HepG2 (cell line): Measurements from ENCODE around the gene PARP16. TPM values are rescaled to one million over a fixed set of nuclear protein-coding genes. Genes with fewer than 3 reads are reported as not detected.

ENCODE experiments used
- CREB3 ChIP-seq: sonication (generic); formaldehyde crosslinking; IDR thresholded peaks from 2 replicates; pipeline ENCODE4 v1.5.0; 2020; ENCODE audit warnings: missing genetic modification reagents
- ESRRA ChIP-seq: sonication (generic); formaldehyde crosslinking; IDR thresholded peaks from 2 replicates; pipeline ENCODE4 v1.5.1; 2020; ENCODE audit warnings: mild to moderate bottlenecking, low read depth, missing genetic modification reagents
- KAT7 ChIP-seq: IDR thresholded peaks from 2 replicates; pipeline ENCODE4 v1.6.1; 2018; ENCODE audit warnings: borderline replicate concordance, missing compliant biosample characterization
- KAT8 ChIP-seq: IDR thresholded peaks from 2 replicates; pipeline ENCODE4 v1.6.1; 2016; ENCODE audit warnings: missing genetic modification reagents, missing compliant biosample characterization
- MEIS2 ChIP-seq: sonication (generic); formaldehyde crosslinking; IDR thresholded peaks from 2 replicates; pipeline ENCODE4 v1.9.0; 2021; ENCODE audit warnings: mild to moderate bottlenecking, missing genetic modification reagents
- NAIF1 ChIP-seq: sonication (generic); formaldehyde crosslinking; IDR thresholded peaks from 2 replicates; pipeline ENCODE4 v1.5.0; 2020; ENCODE audit warnings: mild to moderate bottlenecking, missing genetic modification reagents, borderline replicate concordance
- TEAD3 ChIP-seq: optimal IDR thresholded peaks from 2 replicates; pipeline ENCODE3; 2016; ENCODE audit warnings: borderline replicate concordance
- ZBTB8A ChIP-seq: sonication (generic); formaldehyde crosslinking; IDR thresholded peaks from 2 replicates; pipeline ENCODE4 v1.4.0; 2020; ENCODE audit warnings: mild to moderate bottlenecking, low read depth, missing genetic modification reagents, borderline replicate concordance
- ZFP37 ChIP-seq: sonication (generic); formaldehyde crosslinking; IDR thresholded peaks from 2 replicates; pipeline ENCODE4 v1.4.0; 2020; ENCODE audit warnings: missing genetic modification reagents, borderline replicate concordance
- ZNF235 ChIP-seq: sonication (generic); formaldehyde crosslinking; IDR thresholded peaks from 2 replicates; pipeline ENCODE4 v1.8.1; 2023; ENCODE audit warnings: mild to moderate bottlenecking, missing genetic modification reagents, borderline replicate concordance
- ZNF33B ChIP-seq: sonication (generic); formaldehyde crosslinking; IDR thresholded peaks from 2 replicates; pipeline ENCODE4 v1.5.1; 2020; ENCODE audit warnings: mild to moderate bottlenecking, missing genetic modification reagents
- ZNF446 ChIP-seq: sonication (generic); formaldehyde crosslinking; IDR thresholded peaks from 2 replicates; pipeline ENCODE4 v1.5.0; 2020; ENCODE audit warnings: mild to moderate bottlenecking, missing genetic modification reagents
- ZNF678 ChIP-seq: sonication (generic); formaldehyde crosslinking; IDR thresholded peaks from 2 replicates; pipeline ENCODE4 v1.4.0; 2020; ENCODE audit warnings: mild to moderate bottlenecking, missing genetic modification reagents
- ZSCAN20 ChIP-seq: sonication (generic); formaldehyde crosslinking; IDR thresholded peaks from 2 replicates; pipeline ENCODE4 v1.4.0; 2020; ENCODE audit warnings: missing genetic modification reagents, mild to moderate bottlenecking, borderline replicate concordance
- ZSCAN29 ChIP-seq: sonication (generic); formaldehyde crosslinking; conservative IDR thresholded peaks from 2 replicates; pipeline ENCODE4 v1.4.0; 2020; ENCODE audit warnings: mild to moderate bottlenecking, missing genetic modification reagents
- polyA plus RNA-seq, 8 experiments: library from polyadenylated mRNA; depleted of rRNA in 3 of 8; stranded (reverse) in 7 of 8; unstranded in 1 of 8; fragments of >200 nt; fragmentation: Illumina TruSeq in 4 of 8; extraction: Trizol in 4 of 8; gene quantifications; 2 replicates each; pipeline versions ENCODE4 v1.2.1 to v1.2.3, GENCODE V29; 2011 to 2016; ENCODE audit warnings: low read depth in 4 of 8, missing spikeins in 1 of 8, mixed read lengths in 1 of 8; ENCODE audit not compliant: insufficient read depth in 1 of 8
- total RNA-seq, 5 experiments: library from RNA; depleted of rRNA; stranded (reverse); fragments of >200 nt; fragmentation: Illumina TruSeq; extraction: Trizol; gene quantifications; 2 replicates each; pipeline ENCODE4 v1.2.3, GENCODE V29; 2016; ENCODE audit warnings: low read depth in 1 of 5
- TF ChIP-seq, protein P1 (sequence below): sonication (generic); formaldehyde crosslinking; IDR thresholded peaks from 2 replicates; pipeline ENCODE4 v1.5.0; 2020; ENCODE audit warnings: mild to moderate bottlenecking, missing genetic modification reagents, borderline replicate concordance
- TF ChIP-seq, protein P2 (sequence below): IDR thresholded peaks from 2 replicates; pipeline ENCODE4 v1.6.1; 2016
- TF ChIP-seq, protein P3 (sequence below): IDR thresholded peaks from 2 replicates; pipeline ENCODE4 v1.6.1; 2016; ENCODE audit warnings: low read depth, borderline replicate concordance

Gene PARP16
- total and polyA plus RNA-seq, 2 of the 13 experiments (the other 11 are each of a cell fraction or from before 2014, with no cell fraction given) = 6.8 to 7.6 TPM

DNA sequence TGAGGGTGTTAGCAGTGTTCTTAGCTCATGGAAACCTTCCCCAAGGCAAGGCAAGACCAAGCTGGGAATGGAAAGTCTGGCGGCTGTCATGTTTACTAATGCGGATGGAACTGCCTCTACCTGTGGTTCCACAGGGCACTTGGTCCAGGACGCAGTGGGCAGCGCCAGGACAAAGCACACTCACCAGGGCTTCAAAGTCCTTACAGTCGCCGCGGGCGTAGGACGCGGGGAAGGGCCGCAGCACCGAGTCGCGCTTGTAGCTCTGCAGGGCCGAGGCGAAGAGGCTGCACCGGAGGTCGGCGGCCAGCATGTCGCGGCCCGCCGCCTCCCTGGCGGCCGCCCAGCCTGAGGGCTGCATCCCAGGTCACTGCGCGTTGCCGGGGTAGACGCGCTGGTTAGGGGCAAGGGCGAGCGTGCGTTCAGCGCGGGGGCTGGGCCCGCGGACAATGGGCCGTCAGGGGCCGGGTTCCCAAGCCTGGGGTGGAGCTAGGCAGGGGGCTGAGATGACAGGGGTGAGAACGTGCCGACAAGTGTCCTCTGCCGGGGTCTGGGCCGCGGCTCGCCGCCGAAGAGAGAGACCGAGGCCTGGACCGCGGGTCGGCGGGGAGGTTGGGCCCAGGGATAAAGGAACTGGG, 497 bp downstream of the PARP16 start (continued):
- TF ChIP-seq ZBTB8A (CRISPR knock-in tag) (0 out of 2 replicates have a peak, but pooled peaks have one; percentile 26), ESRRA (CRISPR knock-in tag) (peak; percentile 46), ZSCAN20 (CRISPR knock-in tag) (peak; percentile 83; the same call in 1 of the 2 replicates), ZFP37 (CRISPR knock-in tag) (no peak), ZNF235 (CRISPR knock-in tag) (no peak; the same call in 1 of the 2 replicates), CREB3 (CRISPR knock-in tag) (peak; percentile 73), ZSCAN29 (peak; percentile 93), KAT8 (peak; percentile 75; the same call in 1 of the 2 replicates), KAT7 (CRISPR knock-in tag) (peak; percentile 76; the same call in 1 of the 2 replicates), TEAD3 (CRISPR knock-in tag) (peak; percentile 7), ZNF446 (no peak), NAIF1 (CRISPR knock-in tag) (peak; percentile 63; the same call in 1 of the 2 replicates), MEIS2 (CRISPR knock-in tag) (0 out of 2 replicates have a peak, but pooled peaks have one; percentile 7), ZNF33B (CRISPR knock-in tag) (0 out of 2 replicates have a peak, but pooled peaks have one; percentile 50), ZNF678 (CRISPR knock-in tag) (peak; percentile 80)
- TF ChIP-seq, protein P1, sequence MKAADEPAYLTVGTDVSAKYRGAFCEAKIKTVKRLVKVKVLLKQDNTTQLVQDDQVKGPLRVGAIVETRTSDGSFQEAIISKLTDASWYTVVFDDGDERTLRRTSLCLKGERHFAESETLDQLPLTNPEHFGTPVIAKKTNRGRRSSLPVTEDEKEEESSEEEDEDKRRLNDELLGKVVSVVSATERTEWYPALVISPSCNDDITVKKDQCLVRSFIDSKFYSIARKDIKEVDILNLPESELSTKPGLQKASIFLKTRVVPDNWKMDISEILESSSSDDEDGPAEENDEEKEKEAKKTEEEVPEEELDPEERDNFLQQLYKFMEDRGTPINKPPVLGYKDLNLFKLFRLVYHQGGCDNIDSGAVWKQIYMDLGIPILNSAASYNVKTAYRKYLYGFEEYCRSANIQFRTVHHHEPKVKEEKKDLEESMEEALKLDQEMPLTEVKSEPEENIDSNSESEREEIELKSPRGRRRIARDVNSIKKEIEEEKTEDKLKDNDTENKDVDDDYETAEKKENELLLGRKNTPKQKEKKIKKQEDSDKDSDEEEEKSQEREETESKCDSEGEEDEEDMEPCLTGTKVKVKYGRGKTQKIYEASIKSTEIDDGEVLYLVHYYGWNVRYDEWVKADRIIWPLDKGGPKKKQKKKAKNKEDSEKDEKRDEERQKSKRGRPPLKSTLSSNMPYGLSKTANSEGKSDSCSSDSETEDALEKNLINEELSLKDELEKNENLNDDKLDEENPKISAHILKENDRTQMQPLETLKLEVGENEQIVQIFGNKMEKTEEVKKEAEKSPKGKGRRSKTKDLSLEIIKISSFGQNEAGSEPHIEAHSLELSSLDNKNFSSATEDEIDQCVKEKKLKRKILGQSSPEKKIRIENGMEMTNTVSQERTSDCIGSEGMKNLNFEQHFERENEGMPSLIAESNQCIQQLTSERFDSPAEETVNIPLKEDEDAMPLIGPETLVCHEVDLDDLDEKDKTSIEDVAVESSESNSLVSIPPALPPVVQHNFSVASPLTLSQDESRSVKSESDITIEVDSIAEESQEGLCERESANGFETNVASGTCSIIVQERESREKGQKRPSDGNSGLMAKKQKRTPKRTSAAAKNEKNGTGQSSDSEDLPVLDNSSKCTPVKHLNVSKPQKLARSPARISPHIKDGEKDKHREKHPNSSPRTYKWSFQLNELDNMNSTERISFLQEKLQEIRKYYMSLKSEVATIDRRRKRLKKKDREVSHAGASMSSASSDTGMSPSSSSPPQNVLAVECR (CRISPR knock-in tag) = peak; percentile 87
- TF ChIP-seq, protein P2, sequence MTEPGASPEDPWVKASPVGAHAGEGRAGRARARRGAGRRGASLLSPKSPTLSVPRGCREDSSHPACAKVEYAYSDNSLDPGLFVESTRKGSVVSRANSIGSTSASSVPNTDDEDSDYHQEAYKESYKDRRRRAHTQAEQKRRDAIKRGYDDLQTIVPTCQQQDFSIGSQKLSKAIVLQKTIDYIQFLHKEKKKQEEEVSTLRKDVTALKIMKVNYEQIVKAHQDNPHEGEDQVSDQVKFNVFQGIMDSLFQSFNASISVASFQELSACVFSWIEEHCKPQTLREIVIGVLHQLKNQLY = 0 out of 2 replicates have a peak, but pooled peaks have one; percentile 11
- TF ChIP-seq, protein P3, sequence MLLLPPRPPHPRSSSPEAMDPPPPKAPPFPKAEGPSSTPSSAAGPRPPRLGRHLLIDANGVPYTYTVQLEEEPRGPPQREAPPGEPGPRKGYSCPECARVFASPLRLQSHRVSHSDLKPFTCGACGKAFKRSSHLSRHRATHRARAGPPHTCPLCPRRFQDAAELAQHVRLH = 0 out of 2 replicates have a peak, but pooled peaks have one; percentile 13
